ENCODE measurements around the gene AFF4. TPM values are rescaled to one million over a fixed set of nuclear protein-coding genes. Genes with fewer than 3 reads are reported as not detected.

Gene AFF4
- total and polyA plus RNA-seq, 2 donors (not counting 1 experiment from before 2014, with no cell fraction given), result 16.2 to 81.5 TPM

DNA sequence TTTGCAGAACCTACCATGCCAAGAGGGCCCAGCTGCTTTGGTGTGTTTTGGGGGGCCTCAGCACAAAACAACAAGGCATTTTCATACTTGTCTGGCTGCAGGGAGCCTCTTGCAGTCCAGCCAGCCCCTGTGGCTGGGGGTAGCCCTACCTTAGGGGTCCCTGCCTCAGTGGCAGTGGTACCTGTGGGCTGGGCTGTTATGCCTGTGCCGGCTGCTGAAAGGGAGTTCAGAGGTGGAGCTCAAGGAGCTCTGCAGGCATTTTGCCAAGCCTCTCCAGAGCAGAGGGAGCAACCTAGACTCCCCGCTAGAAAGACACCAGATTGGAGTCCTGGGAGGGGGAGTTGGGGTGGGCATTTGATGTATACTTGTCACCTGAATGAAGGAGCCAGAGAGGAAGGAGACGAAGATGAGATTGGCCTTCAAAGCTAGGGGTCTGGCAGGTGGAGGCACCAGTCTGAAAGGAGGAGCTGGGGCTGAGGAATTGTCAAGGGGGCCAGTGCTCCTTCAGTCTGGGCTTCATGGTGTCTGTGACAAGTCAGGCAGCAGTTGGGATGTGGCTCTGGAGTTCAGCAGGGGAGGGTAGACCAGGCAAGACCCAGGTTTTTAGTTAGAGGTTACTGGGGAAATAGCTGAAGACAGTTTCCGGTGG, 134.5 kb downstream of the AFF4 start:
- intact Hi-C loops (cut with micrococcal nuclease), result no loop called here

More for the DNA sequence above, 134.5 kb downstream of the AFF4 start:
- Histone ChIP-seq H3K27ac (ENCODE audit: low read length in 2 of 2) (no peak overlapping the region), H3K36me3 (replicated peaks in 1 of 2; ENCODE audit: control extremely low read depth in 1 of 2, control insufficient read depth in 1 of 2, extremely low read depth in 1 of 2, insufficient read depth in 2 of 2, low read length in 1 of 2) (no peaks in the 10 kb centered on the region), H4K20me1 (ENCODE audit: control insufficient read depth, insufficient read depth, low read length, poor library complexity, severe bottlenecking) (no peaks in the 10 kb centered on the region), H3K4me1 (ENCODE audit: control insufficient read depth in 2 of 2, insufficient read depth in 2 of 2, low read length in 2 of 2) (peaks cover 21 to 32% of the 10 kb centered on the region in 2 donors), H3K4me2 (replicated peaks; ENCODE audit: low read depth, low read length, poor library complexity, severe bottlenecking) (peak overlapping the region; percentile 88), H3K9me3 (ENCODE audit: control extremely low read depth in 1 of 3, control insufficient read depth in 2 of 3, insufficient read depth in 1 of 3, low read length in 2 of 3) (peaks cover 0 to 7% (median 0%) of the 10 kb centered on the region in 3 donors), H2AFZ (ENCODE audit: insufficient read depth, low read depth, low read length, poor library complexity, severe bottlenecking) (no peak overlapping the region), H3K27me3 (replicated peaks in 1 of 4; ENCODE audit: control extremely low read depth in 1 of 4, control insufficient read depth in 3 of 4, insufficient read depth in 4 of 4, low read length in 3 of 4) (peaks cover 0 to 63% (median 40%) of the 10 kb centered on the region in 4 experiments), H3K4me3 (ENCODE audit: control extremely low read depth in 1 of 5, extremely low read depth in 1 of 5, insufficient read depth in 1 of 5, low read depth in 2 of 5, low read length in 4 of 5) (no peak overlapping the region), H3K9ac (ENCODE audit: low read length) (no peak overlapping the region), H3K79me2 (ENCODE audit: control insufficient read depth, insufficient read depth, low read length) (no peaks in the 10 kb centered on the region)
- Mint-ChIP-seq H3K27me3 (peaks cover 30% of the 10 kb centered on the region), H3K4me1 (peaks cover 18% of the 10 kb centered on the region), H3K4me3 (peak overlapping the region; percentile 93), H3K9me3 (ENCODE audit: insufficient read depth) (no peaks in the 10 kb centered on the region), H3K27ac (no peak overlapping the region)
- peak; percentile 14 for DNase-seq
- CTCF ChIA-PET, result interaction anchor here (0.5 to 7.4 kb wide), 17 partner anchors 8 to 457 kb away, joined by 3 to 75 read pairs (median 5); partner anchors contain the start of genes CCNI2 and SOWAHA
- TF ChIP-seq EZH2 (IDR thresholded peaks at IDR 0.05; ENCODE audit: borderline replicate concordance, insufficient read depth, low read depth, low read length, poor library complexity, severe bottlenecking) (no peak), CTCF (IDR thresholded peaks at IDR 0.05) (no peak)
- no peak for ATAC-seq (ENCODE audit: low read depth)
- WGBS (ENCODE audit: insufficient coverage), result 91% methylated on average over 4 of the region's 4 CpGs
- POLR2A ChIA-PET, result interaction anchor here (0.7 kb wide), 1 partner anchor 37 kb away, joined by 3 read pairs; the partner anchor contains the start of genes GDF9 and UQCRQ

All from B cell (primary cell).